ENCODE data around the gene AGRN.
"Not testable (repeated sequence)": the region's sequence is repeated elsewhere in the genome, so short reads cannot be mapped to it uniquely, and the experiment has no call there.

Gene AGRN

DNA sequence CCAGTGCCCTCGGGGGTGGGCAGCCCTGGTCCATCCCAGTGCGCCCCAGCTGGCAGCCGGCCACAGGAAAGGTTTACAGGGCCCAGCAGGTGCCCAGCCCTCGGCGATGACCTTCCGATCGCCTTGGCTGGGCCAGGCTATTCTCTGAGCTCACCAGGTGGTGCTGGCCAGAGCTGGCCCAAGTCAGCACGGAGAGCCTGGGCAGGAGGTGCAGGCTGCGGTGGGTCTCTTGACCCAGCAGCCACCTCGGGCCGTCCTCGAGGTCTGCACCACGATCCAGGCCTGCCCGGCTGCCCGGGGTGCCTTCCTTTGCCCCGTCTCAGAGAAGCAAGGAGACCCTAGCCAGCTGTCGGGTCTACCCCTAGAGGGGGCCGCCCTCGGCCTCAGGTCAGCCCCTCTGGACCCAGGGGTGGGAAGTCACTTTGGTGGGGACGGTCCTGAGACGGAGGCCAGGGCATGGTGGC is 38.4 kb upstream of the AGRN start:
- no peak for DNase-seq

DNA sequence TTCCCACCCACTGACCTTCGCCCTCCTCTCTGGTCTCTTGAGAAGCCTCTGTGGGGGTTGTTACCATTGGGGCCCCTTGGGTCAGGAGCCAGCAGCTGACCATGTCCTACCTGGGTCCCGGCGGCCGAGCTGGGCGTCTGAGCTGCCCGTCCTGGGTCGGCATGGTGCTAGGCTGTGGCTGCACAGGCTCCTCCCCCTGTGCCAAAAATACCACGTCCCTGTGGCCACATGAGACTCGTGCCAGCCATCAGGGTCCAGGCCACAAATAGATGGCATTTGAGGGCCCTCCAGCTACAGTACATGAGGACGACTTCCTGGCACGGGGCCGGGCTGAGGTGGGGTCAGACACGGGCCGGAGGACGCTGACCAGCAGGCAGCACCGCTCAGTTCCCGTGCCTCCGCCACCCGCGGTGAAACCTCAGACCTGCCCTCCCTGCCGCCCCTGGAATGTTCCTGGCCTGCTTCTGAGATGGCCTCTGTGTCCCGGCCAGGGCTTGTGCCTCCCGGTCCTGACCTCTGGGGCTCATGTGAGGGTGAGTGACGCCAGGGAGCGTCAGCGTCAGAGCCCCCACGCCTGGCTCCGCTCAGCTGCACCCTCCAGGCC is 37.9 kb upstream of the AGRN start, which contains the start of gene PERM1:
Gene PERM1 (minus strand): TSS at position 139 of the 604 bp plus-strand sequence. CDS start 1,064 bp downstream, outside the sequence.
- no peak for DNase-seq

DNA sequence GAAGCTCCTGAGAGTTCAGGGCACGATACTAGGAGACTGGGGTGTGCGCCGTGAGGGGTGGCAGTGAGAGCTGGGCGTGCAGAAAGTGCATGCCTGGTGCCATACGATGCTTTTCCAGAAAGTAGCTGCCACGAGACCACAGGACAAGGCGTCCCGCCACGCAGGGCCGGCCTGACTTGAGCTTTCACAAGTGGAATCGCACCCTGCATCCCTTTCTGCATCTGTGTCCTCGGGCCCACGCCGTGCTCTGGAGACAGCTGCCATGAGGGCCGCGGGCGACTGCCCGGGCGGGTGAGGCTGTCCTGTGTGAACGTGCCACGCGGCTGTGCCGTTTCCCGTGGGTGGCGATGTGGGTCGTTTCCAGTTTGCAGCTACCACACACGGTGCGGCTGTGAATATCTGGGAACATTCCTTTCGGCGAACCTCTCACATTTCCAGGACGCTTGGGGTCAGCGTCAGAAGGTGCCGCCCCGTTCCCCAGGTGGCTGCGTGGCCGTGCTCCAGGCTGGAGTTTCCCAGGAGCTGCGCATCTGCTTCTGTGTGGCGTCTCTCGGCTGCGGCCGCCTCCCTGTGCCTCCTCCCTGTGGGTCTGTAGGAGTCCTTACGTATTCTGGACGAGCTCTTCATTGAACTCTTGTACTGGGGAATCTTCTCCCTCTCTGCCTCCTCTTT is 37.0 kb upstream of the AGRN start:
- no peak for DNase-seq

DNA sequence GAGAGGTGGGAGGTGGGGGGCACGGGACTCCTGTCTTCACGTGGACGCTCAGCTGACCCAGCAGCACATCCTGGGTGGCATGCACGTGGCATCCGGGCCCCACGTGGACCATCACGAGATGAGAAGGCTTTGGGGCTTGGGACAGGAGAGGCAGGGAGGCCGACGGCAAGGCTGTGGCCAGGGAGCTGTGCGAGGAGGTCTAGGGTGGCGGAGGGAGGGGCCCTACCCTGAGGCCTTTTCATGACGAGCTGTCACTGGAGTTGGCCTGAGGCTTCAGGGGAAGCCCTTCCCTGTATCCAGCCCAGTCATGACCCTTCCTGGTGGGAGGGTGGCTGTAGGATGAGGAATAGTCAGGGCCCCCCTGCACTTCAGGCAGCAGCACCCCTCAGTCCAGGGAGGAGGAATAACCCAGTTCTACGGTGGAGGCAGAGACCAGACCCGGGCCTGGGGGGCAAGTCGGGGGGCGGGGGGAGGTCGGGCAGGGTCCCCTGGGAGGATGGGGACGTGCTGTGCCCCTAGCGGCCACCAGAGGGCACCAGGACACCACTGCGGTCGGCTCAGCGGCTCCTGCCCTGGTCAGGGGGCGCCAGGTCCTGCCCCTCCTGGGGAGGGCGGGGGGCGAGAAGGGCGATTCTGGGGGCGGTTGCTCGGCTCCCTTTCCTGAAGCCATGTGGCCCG is 36.0 kb upstream of the AGRN start:
- peak in 15 of 58 donors; percentile 7 to 50 (median 24) for DNase-seq

GRCh38 chr1:984476-984814 is 35.5 kb upstream of the AGRN start:
- DNase-seq: no peak

DNA sequence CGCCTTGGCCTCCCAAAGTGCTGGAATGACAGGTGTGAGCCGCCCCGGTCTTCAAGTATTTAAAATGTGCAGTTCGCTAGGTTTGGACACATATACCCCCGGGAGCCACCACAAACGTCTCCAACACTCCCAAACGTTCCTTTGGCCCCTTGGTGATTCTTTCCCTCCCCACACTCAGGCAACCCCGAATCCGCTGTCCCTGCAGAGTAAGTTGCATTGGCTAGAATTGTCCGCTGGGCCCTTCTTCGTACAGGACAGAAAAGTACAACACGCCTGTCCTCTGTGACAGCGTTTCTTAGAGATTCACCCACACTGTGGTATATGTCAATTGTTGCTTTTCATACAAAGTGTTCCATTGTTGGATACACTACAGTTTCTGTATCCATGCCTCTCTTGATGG is 34.8 kb upstream of the AGRN start:
- DNase-seq: no peak

- DNase-seq: not testable (repeated sequence)
Observed at GRCh38 chr1:988061-988460, 31.9 kb upstream of the AGRN start.

DNA sequence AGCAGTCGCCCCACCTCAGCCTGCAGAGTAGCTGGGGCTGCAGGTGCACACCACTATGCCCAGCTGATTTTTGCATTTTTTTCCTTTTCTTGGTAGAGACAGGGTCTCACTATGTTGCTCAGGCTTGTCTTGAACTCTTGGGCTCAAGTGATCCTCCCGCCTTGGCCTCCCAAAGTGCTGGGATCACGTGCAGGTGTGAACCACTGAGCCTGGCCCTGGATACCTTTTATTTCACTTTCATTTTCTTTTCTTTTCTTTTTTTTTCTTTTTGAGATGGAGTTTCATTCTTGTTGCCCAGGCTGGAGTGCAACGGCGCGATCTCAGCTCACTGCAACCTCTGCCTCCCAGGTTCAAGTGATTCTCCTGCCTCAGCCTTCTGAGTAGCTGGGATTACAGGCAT is 28.6 kb upstream of the AGRN start:
- not testable (repeated sequence) for DNase-seq

- no peak for DNase-seq
Observed at GRCh38 chr1:991895-992294, 28.0 kb upstream of the AGRN start.

- DNase-seq: no peak
Observed at GRCh38 chr1:992362-992761, 27.6 kb upstream of the AGRN start.

DNA sequence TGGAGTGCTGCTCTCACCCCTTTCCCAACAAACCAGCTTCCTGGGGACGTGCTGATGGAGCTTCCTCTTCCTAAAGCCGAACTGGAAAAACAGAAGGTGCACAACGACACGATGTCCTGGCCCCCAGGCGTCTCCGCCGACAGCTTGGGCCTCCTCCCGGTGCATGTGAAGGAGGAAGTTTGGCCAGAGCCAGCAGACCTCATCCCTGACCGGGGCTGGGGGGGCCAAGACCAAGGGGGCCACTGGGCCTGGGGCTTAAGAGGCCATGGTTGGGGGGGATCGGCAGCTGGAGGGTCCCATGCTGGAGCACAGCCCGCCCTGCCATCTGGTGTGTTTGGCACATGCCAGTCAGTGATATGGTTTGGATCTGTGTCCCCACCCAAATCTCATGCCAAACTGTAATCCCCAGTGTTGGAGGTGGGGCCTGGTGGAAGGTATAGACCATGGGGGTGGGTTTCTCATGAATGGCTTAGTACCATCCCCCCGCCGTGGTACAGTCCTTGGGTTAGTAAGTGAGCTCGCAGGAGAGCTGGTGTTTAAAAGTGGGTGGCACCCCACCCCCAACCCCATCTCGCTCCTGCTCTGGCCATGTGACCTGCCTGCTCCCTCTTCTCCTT is 26.4 kb upstream of the AGRN start:
- no peak for DNase-seq

DNA sequence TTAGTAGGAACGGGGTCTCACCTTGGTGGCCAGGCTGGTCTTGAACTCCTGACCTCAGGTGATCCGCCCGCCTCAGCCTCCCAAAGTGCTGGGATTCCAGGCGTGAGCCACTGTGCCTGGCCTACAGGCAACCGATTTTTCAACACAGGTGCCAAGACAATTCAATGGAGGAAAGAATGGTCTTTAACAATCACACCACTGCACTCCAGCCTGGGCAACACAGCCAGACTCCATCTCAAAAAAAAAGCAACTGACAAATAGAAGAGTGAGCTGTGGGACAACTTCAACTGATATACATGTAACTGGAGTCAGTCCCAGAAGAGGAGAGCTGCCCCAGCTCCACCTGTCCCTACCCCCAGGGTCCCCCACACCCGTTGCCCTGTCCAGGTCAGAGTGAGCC is 25.4 kb upstream of the AGRN start:
- DNase-seq: not testable (repeated sequence)

- DNase-seq: no peak
Observed at GRCh38 chr1:995665-996633, 24.0 kb upstream of the AGRN start.

DNA sequence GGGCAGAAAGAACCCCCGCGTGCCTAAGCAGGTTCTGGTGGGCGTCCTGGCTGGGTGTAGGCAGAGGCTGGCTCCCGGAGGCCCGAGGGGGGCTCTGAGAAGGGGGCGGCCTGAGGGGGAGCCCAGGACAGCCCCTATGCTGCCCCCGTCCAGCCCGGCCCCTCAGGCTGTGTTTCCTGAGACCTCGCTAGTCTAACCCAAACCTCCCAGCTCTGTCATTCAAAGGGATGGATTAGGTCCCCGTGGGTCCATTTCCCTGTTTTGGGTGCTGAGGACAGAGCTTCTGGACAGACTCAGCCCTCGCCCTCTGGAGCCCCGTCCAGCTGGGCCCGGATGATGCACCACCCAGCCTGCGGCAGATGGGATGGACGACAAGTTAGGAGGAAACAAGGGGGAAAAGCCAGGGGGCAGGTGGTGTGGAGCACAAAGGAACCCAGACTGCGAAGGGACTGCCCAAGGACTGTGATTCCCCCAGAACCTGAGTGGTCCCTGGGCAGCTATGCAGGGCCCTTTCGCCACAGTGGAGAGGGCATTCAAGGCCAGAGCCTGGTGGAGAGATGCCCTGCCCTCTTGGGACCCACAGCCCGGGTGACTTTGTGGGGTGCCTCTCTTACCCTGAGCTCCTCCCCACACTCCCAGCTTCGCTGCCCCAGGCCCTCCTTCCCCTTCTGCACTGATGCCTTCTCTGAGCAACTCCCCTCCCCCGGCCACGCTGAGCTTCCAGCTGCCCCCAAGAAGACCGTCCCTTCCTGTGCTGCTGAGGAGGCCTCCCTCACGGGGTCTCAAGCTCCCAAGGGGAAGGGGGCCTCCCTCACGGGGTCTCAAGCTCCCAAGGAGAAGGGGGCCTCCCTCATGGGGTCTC is 22.8 kb upstream of the AGRN start:
- DNase-seq: no peak

DNA sequence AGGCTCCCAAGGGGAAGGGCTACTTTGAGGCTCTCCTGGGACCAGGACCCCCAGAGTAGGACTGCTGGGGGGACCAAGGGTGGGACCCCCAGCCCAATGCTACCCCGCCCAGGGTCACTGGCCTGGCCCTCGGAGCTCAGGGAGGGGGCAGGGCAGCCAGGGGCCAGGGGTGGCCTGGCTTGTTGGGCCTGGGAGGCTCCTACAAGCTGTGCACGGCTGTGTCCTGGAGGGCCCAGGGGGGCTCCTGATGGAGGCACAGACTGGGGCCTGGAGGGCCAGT is 22.3 kb upstream of the AGRN start:
- no peak for DNase-seq

GRCh38 chr1:997993-998744 is 21.8 kb upstream of the AGRN start:
- no peak for DNase-seq

DNA sequence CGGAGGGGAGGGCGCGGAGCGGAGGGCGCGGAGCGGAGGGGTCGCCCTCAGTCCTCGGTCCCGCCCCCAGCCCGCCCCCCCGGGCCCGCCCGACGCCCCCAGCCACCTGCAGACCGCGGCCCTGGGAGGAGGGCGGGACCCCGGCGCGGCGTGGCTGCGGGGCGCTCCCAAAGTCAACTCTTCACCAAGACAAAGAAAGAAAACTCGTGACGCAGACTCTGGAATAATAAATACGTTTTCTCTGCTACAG is 21.2 kb upstream of the AGRN start:
- DNase-seq: peak in 1 of 58 donors; percentile 56

- DNase-seq: peak in 2 of 58 donors; percentile 28 to 55
Observed at GRCh38 chr1:998995-999724, 20.8 kb upstream of the AGRN start.

All from anterior cingulate cortex (tissue), 58 donors.